ENCODE results near the gene UGT1A1. TPM values are rescaled to one million over a fixed set of nuclear protein-coding genes. Genes with fewer than 3 reads are reported as not detected.

Gene UGT1A1
- total and polyA plus RNA-seq, 2 of the 13 experiments (the other 11 are each of a cell fraction or from before 2014, with no cell fraction given), result 0.69 to 0.75 TPM

GRCh38 chr2:233745073-233745755, 14.9 kb upstream of the UGT1A1 start (continued):
- no peak for TF ChIP-seq KIAA2018 (CRISPR knock-in tag; IDR thresholded peaks at IDR 0.05; ENCODE audit: borderline replicate concordance)
- no peak for TF ChIP-seq ZNF768 (CRISPR knock-in tag; IDR thresholded peaks at IDR 0.05)
- TF ChIP-seq ZFP82 (CRISPR knock-in tag; IDR thresholded peaks at IDR 0.05; ENCODE audit: borderline replicate concordance), result no peak
- TF ChIP-seq GMEB1 (CRISPR knock-in tag; IDR thresholded peaks at IDR 0.05; ENCODE audit: borderline replicate concordance), result no peak
- TF ChIP-seq MED13 (CRISPR knock-in tag; IDR thresholded peaks at IDR 0.05), result 0 out of 2 replicates have a peak, but pooled peaks have one; percentile 63
- peak; percentile 98 for TF ChIP-seq SKIL (CRISPR knock-in tag; IDR thresholded peaks at IDR 0.05; ENCODE audit: borderline replicate concordance)
- TF ChIP-seq HNF4A (CRISPR knock-in tag; IDR thresholded peaks at IDR 0.05), result peak; percentile 97
- peak; percentile 57; the same call in 1 of the 2 replicates for TF ChIP-seq ZNF574 (CRISPR knock-in tag; IDR thresholded peaks at IDR 0.05)
- TF ChIP-seq EP300 (IDR thresholded peaks at IDR 0.05; ENCODE audit: low read depth in 2 of 2, low read length in 2 of 2), result peak; percentile 81 to 97; a peak in 3 of 4 replicates
- TF ChIP-seq EP300 (CRISPR knock-in tag; IDR thresholded peaks at IDR 0.05; ENCODE audit: borderline replicate concordance), result peak; percentile 93
- TF ChIP-seq GPN1 (CRISPR knock-in tag; IDR thresholded peaks at IDR 0.05; ENCODE audit: borderline replicate concordance), result no peak
- TF ChIP-seq THAP7 (CRISPR knock-in tag; IDR thresholded peaks at IDR 0.05), result no peak
